ENCODE measurements around the gene IL12RB1.

DNA sequence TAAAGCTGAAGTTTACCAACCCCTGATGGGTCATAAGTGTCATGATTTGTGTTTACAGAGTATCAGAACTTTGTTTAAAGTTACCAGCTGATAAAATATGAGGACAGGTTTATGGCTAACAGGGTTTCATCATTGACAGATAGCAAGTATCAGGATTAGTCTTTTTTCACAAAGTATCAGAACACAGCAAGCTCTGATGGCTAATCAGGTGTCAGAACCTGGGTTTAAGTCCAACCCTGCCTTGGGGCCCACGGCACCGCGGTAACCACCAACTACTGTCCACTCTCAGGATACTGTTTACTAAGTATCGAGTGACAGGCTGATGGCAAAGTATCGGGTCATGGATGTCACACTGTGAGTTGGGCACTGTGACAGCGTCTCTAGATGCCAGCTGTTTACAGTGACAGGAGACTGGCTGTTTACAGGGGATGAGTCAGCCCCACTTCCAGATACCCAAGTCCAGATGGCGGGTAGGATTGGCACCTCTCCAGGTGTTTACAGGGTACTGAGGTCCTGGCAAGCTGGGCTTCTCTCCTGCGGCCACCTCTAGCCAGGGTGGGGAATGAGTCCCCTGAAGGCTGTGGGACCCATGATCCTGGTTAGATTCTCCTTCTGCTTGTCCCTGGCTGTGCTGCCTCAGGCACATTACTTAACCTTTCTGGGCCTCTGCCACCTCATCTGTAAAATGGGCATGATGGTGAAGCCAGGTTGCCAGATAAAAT is 57.0 kb downstream of the IL12RB1 start:
- TF ChIP-seq POLR2AphosphoS5 (IDR thresholded peaks at IDR 0.05) = no peak
- TF ChIP-seq, protein P1, sequence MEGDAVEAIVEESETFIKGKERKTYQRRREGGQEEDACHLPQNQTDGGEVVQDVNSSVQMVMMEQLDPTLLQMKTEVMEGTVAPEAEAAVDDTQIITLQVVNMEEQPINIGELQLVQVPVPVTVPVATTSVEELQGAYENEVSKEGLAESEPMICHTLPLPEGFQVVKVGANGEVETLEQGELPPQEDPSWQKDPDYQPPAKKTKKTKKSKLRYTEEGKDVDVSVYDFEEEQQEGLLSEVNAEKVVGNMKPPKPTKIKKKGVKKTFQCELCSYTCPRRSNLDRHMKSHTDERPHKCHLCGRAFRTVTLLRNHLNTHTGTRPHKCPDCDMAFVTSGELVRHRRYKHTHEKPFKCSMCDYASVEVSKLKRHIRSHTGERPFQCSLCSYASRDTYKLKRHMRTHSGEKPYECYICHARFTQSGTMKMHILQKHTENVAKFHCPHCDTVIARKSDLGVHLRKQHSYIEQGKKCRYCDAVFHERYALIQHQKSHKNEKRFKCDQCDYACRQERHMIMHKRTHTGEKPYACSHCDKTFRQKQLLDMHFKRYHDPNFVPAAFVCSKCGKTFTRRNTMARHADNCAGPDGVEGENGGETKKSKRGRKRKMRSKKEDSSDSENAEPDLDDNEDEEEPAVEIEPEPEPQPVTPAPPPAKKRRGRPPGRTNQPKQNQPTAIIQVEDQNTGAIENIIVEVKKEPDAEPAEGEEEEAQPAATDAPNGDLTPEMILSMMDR (IDR thresholded peaks at IDR 0.05) = no peak
- TF ChIP-seq POLR2A (IDR thresholded peaks at IDR 0.05) = no peak
- TF ChIP-seq EP300 (IDR thresholded peaks at IDR 0.05) = no peak

Measured in stomach (tissue), 4 donors.